GM12878 (cell line): ENCODE measurements around the gene SLC37A1. TPM values are rescaled to one million over a fixed set of nuclear protein-coding genes. Genes with fewer than 3 reads are reported as not detected.

Source experiments
- ATF3 ChIP-seq: IDR thresholded peaks from 2 replicates; pipeline ENCODE4 v1.6.1; 2011; ENCODE audit warnings: low read depth, mild to moderate bottlenecking, low read length, moderate library complexity, borderline replicate concordance; ENCODE audit errors: extremely low read depth
- BCL11A ChIP-seq: IDR thresholded peaks from 2 replicates; pipeline ENCODE4 v1.6.1; 2011; ENCODE audit warnings: low read depth, low read length
- CBFB ChIP-seq: IDR thresholded peaks from 2 replicates; pipeline ENCODE4 v1.6.1; 2016; ENCODE audit warnings: antibody characterized with exemption, low read depth
- CBX5 ChIP-seq: sonication (generic); IDR thresholded peaks from 2 replicates; pipeline ENCODE4 v1.6.1; 2016; ENCODE audit warnings: low read depth, moderate library complexity, mild to moderate bottlenecking, inconsistent platforms
- E4F1 ChIP-seq: fragments of 450-650 bp; IDR thresholded peaks from 2 replicates; pipeline ENCODE4 v1.6.1; 2018; ENCODE audit warnings: borderline replicate concordance, mild to moderate bottlenecking; ENCODE audit not compliant: partially characterized antibody
- EGR1 ChIP-seq, 2 experiments: IDR thresholded peaks; 1 replicate in 1 of 2; 2 replicates in 1 of 2; pipeline ENCODE4 v1.6.1; 2011 to 2012; ENCODE audit warnings: low read depth in 2 of 2, low read length in 2 of 2, borderline replicate concordance in 1 of 2, mild to moderate bottlenecking in 1 of 2, moderate library complexity in 1 of 2
- ESRRA ChIP-seq: IDR thresholded peaks from 2 replicates; pipeline ENCODE4 v1.6.1; 2012; ENCODE audit warnings: mild to moderate bottlenecking, low read length, improper control_type of control experiment
- FOS ChIP-seq: IDR thresholded peaks from 3 replicates; pipeline ENCODE4 v1.6.1; 2011; ENCODE audit warnings: borderline replicate concordance; ENCODE audit not compliant: insufficient read length; ENCODE audit errors: extremely low read depth
- GATAD2B ChIP-seq: fragments of 450-650 bp; conservative IDR thresholded peaks from 2 replicates; pipeline ENCODE4 v1.6.1; 2017; ENCODE audit warnings: low read depth, mild to moderate bottlenecking, moderate library complexity
- IRF3 ChIP-seq: fragments of 450-650 bp; IDR thresholded peaks from 2 replicates; pipeline ENCODE4 v1.6.1; 2014; ENCODE audit warnings: mild to moderate bottlenecking
- IRF5 ChIP-seq: fragments of 450-650 bp; IDR thresholded peaks from 2 replicates; pipeline ENCODE4 v1.6.1; 2017; ENCODE audit warnings: borderline replicate concordance
- MAX ChIP-seq: IDR thresholded peaks from 2 replicates; pipeline ENCODE4 v1.6.1; 2012; ENCODE audit warnings: low read depth, low read length, improper control_type of control experiment
- MEF2B ChIP-seq: fragments of 450-650 bp; IDR thresholded peaks from 2 replicates; pipeline ENCODE4 v1.6.1; 2018; ENCODE audit warnings: mild to moderate bottlenecking, moderate library complexity; ENCODE audit not compliant: partially characterized antibody, poor library complexity, severe bottlenecking
- MTA2 ChIP-seq: fragments of 450-650 bp; IDR thresholded peaks from 2 replicates; pipeline ENCODE4 v1.6.1; 2016; ENCODE audit warnings: low read depth, mild to moderate bottlenecking, moderate library complexity
- NR2C2 ChIP-seq: IDR thresholded peaks from 2 replicates; pipeline ENCODE4 v1.6.1; 2011; ENCODE audit warnings: borderline replicate concordance, low read depth; ENCODE audit not compliant: control insufficient read depth, insufficient read length
- PKNOX1 ChIP-seq: fragments of 450-650 bp; IDR thresholded peaks from 2 replicates; pipeline ENCODE4 v1.6.1; 2016; ENCODE audit warnings: mild to moderate bottlenecking
- POU2F2 ChIP-seq: IDR thresholded peaks from 3 replicates; pipeline ENCODE4 v1.6.1; 2011; ENCODE audit warnings: low read depth, mild to moderate bottlenecking, low read length, borderline replicate concordance
- SKIL ChIP-seq: fragments of 450-650 bp; IDR thresholded peaks from 2 replicates; pipeline ENCODE4 v1.6.1; 2017; ENCODE audit warnings: mild to moderate bottlenecking, low read depth, inconsistent platforms; ENCODE audit not compliant: poor library complexity, severe bottlenecking
- SMARCA5 ChIP-seq: fragments of 450-650 bp; IDR thresholded peaks from 2 replicates; pipeline ENCODE4 v1.6.1; 2017; ENCODE audit warnings: mild to moderate bottlenecking
- SPI1 ChIP-seq: IDR thresholded peaks from 2 replicates; pipeline ENCODE4 v1.6.1; 2011; ENCODE audit warnings: low read depth, mild to moderate bottlenecking, low read length, moderate library complexity, borderline replicate concordance; ENCODE audit not compliant: insufficient read depth
- polyA plus RNA-seq, 11 experiments: library from polyadenylated mRNA; depleted of rRNA in 4 of 11; unstranded in 6 of 11; stranded (reverse) in 5 of 11; fragments of >200 nt; fragmentation: Nextera tagmentation in 4 of 11; fragmentation: Illumina TruSeq in 1 of 11; extraction: Ambion mirVana in 4 of 11; extraction: Trizol in 1 of 11; gene quantifications; 1 replicate in 1 of 11; 2 replicates in 10 of 11; pipeline versions ENCODE4 v1.2.1 to v1.2.3, GENCODE V29; 2011 to 2016; ENCODE audit warnings: inconsistent platforms in 2 of 11, missing spikeins in 2 of 11, low read depth in 1 of 11
- total RNA-seq, 4 experiments: library from RNA; depleted of rRNA in 3 of 4; stranded (reverse); fragments of >200 nt in 3 of 4; fragmentation: Illumina TruSeq in 1 of 4; extraction: Trizol in 1 of 4; gene quantifications; 2 replicates each; pipeline versions ENCODE4 v1.2.1 to v1.2.3, GENCODE V29; 2013 to 2021

Gene SLC37A1
- total and polyA plus RNA-seq, 10 of the 15 experiments (the other 5 are each of a cell fraction or from before 2014, with no cell fraction given): 1.1 to 35.5 (median 24.4) TPM

- TF ChIP-seq E4F1: peak; percentile 68
- no peak for TF ChIP-seq EGR1 (IDR thresholded peaks at IDR 0.05; ENCODE audit: borderline replicate concordance in 1 of 2, low read depth in 2 of 2, low read length in 2 of 2)
- peak; percentile 90 for TF ChIP-seq PKNOX1
- TF ChIP-seq CBFB: no peak
- TF ChIP-seq IRF5: no peak
- TF ChIP-seq MAX: peak; percentile 61; the same call in 1 of the 2 replicates
- TF ChIP-seq ATF3: no peak
- peak; percentile 79 for TF ChIP-seq MEF2B
- peak; percentile 63 for TF ChIP-seq GATAD2B
- TF ChIP-seq SPI1: peak; percentile 30; the same call in 1 of the 2 replicates
- no peak for TF ChIP-seq CBX5
- no peak for TF ChIP-seq BCL11A
- TF ChIP-seq MTA2: no peak
- TF ChIP-seq FOS: peak; percentile 8
- TF ChIP-seq NR2C2: no peak
- TF ChIP-seq ESRRA: 0 out of 2 replicates have a peak, but pooled peaks have one; percentile 32
- no peak for TF ChIP-seq SKIL
- TF ChIP-seq POU2F2: peak; percentile 62; the same call in 1 of the 3 replicates
- TF ChIP-seq IRF3: peak; percentile 50; the same call in 1 of the 2 replicates
- no peak for TF ChIP-seq SMARCA5
Measured at GRCh38 chr21:42496120-42496838, 17.4 kb upstream of the SLC37A1 start, which contains the start of gene RSPH1 (continued).
